ENCODE results near the gene METRN. TPM values are rescaled to one million over a fixed set of nuclear protein-coding genes. Genes with fewer than 3 reads are reported as not detected.
A peak's percentile ranks its signal among the peaks of the same experiment; 100 is the strongest.

The METRN gene
- total RNA-seq, 1 experiment from 2014 or later, result 428 TPM

DNA sequence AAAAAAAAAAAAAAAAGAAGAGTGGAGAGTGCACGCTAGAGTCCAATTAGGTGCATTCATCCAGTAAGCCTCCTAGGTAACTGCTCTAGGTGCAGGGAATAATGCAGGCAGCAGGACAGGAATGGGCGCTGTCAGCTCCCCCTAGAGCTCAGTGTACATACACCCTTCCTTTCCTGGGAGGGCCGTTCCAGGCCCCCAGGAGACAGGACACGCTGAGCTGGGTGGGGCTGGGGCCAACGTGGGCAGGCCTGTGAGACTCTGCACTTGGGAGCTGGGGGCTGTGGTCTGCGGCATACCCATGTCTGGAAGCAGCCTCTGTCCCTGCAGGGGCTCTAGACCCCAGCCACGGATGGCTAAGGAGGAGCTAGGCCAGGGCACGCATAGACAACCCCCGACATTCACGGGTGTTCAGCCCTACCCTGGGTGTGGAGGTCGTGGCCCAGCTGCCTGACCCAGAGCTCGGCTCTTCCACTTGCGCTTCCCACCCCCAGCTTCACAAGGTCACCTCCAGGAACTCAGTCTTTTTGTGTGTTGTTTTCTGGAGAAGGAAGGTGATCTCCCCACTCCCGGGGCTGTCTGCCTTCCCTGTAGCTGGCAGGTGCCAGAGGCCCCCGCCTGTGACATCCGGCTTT is 5.0 kb downstream of the METRN start:
- no peak for DNase-seq (ENCODE audit: low spot score)

DNA sequence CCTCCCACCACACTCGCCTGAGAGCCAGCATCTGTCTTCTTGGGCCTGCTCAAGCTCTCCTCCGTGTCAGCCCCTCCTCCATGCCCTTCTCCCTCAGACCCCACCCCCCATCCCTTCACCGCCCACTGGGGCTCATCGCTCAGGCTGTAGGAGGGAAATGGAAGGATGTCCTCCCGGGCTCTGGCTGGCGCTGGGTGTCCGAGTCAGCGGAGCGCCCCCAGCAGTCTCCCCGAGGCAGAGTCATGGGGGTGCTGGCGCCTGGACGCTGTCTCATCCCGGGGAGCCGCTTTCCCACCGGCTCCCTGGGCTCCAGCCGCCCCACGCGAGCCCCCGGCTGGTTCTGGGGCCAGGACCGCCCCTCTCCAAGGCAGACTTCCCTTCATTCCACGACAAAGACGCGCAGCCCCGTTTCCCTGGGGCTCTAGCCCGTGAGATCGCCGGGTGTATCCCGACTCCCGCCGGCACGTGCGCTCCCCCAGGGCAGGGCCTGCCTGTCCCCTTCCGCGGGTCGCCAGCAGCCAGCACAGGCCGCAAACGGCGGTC is 5.6 kb downstream of the METRN start:
- in situ Hi-C loops (cut with HindIII; ENCODE audit: low sequenced_read_pairs), result loop anchor here (25.0 kb wide), 1 partner anchor 142 kb away; no protein-coding TSS in a partner anchor
- peak; percentile 77 for DNase-seq (ENCODE audit: low spot score)

More for the DNA sequence above, 5.0 kb downstream of the METRN start:
- in situ Hi-C loops (cut with HindIII; ENCODE audit: low sequenced_read_pairs), result loop anchor here (10.0 to 25.0 kb wide), 2 partner anchors 142 to 255 kb away; partner anchors contain the start of gene LMF1

DNA sequence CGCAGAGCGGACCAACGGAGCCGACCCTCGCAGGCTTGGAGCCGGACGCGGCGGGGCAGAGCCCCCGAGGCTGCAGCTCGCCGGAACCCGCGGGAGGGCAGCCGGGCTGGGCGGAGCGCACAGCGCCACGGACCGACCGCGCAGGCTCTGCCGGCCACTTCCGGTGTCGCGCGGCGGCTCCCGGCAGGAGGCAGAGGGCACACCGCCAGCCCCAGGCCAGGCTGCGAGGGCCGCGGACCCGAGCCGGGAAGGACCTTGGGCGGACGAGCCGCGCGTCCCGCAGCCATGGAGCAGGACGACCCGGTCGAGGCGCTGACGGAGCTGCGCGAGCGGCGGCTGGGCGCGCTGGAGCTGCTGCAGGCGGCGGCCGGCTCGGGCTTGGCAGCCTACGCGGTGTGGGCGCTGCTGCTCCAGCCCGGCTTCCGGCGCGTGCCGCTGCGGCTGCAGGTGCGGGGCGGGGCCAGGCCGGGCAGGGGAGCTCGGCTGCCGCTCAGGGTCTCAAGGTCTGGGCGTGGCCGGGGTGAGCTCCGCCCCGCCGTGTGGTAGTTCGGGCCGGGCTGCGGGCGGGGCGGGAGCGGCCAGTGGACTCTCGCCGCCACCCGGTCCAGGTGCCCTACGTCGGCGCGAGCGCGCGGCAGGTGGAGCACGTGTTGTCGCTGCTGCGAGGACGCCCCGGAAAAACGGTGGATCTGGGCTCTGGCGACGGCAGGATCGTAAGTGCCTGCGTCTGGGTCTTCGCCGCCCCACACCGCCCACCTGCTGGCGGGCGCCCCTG is 6.3 kb downstream of the METRN start, which contains the start of gene ANTKMT:
ANTKMT (plus strand) TSS at position 157 of the 775 bp plus-strand sequence; CDS start at position 286, 129 bp downstream.
- peak; percentile 81 for DNase-seq (ENCODE audit: low spot score)
- in situ Hi-C loops (cut with HindIII; ENCODE audit: low sequenced_read_pairs), result loop anchor here (25.0 kb wide), 1 partner anchor 141 kb away; no protein-coding TSS in a partner anchor

DNA sequence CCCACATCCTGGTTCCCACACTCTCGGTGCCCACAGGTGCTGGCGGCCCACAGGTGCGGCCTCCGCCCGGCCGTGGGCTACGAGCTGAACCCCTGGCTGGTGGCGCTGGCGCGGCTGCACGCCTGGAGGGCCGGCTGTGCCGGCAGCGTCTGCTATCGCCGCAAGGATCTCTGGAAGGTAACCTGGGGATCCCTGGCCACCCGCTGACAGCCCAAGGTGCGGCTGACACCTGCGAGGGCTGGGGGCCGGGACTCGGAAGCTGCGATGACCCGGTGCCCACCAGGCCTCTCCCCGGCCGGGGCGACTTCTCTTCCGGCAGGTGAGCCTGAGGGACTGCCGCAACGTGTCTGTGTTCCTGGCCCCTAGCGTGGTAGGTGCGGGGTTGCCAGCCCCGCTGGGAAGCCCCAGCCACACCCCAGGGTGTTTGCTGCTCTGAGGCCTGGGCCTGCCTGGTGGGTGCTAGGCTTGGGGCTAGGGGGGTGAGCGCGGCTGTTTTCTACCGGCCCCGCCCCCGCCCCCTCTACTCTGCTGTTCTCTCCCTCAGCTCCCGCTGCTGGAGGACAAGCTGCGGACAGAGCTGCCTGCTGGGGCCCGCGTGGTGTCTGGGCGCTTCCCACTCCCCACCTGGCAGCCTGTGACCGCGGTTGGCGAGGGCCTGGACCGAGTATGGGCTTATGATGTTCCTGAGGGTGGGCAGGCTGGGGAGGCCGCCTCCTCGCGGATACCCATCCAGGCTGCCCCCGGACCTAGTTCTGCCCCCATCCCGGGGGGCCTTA is 7.0 kb downstream of the METRN start:
- in situ Hi-C loops (cut with HindIII; ENCODE audit: low sequenced_read_pairs), result loop anchor here (25.0 kb wide), 1 partner anchor 140 kb away; no protein-coding TSS in a partner anchor

DNA sequence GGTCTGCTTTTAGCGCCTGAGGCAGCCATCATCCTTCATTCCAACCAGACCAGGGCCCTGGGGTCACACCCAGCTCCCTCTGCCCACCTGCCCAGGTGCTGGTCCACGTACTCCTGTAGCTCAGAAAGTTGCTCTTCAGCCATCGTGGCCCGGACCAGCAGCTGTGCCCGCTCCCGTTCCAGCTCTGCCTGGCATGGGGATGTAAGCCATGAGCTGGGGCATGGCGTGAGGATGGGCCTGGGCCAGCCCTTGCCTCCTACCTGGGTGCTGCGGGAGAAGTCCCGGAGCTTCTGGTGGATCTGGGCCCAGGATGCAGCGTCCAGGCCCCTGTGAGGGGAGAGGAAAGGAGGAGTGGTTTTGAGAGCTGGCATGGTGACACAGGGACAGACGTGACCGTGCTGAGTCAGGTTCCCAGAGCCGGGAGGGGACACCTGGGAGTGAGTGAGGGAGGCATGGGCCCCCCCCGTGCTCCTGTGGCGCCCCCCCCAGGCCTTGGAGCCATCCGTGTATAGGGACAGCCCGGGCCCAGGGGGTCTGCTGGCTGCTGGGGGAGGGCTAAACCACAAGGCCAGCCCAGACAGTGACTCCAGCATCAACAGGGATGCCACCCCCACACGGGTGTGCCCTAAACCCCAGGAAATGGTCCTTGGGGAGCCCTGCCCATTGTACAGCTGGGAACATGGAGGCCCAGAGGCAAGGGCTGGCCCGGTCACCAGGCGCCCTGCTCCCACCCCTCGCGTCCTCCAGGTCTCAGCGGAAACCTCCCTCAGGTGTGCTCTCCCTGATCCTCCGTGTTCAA is 8.1 kb downstream of the METRN start:
- DNase-seq (ENCODE audit: low spot score), result peak; percentile 19
- in situ Hi-C loops (cut with HindIII; ENCODE audit: low sequenced_read_pairs), result loop anchor here (25.0 kb wide), 1 partner anchor 139 kb away; no protein-coding TSS in a partner anchor

More for the DNA sequence above, 7.0 kb downstream of the METRN start:
- peak; percentile 3 for DNase-seq (ENCODE audit: low spot score)

DNA sequence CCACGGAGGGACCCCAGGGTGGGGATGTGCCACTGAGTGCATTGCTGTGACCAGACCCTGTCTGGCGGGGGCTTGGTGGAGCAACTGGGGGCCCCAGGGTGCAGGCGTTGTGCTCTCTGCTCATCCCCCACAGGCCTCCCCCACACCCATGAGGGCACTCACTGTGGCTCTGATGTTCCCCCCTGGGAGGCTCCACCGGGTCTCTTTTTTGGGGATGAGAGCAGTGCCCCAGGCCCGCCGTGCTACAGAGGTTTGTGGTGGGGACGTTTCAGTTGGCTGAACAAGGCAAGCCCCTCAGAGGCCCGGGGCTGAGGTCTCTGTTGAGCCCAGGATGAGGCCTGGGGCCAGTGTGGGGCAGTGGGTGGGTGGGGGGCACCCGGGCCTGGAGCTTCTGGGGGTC is 8.8 kb downstream of the METRN start:
- in situ Hi-C loops (cut with HindIII; ENCODE audit: low sequenced_read_pairs), result loop anchor here (25.0 kb wide), 1 partner anchor 139 kb away; no protein-coding TSS in a partner anchor
- DNase-seq (ENCODE audit: low spot score), result no peak

DNA sequence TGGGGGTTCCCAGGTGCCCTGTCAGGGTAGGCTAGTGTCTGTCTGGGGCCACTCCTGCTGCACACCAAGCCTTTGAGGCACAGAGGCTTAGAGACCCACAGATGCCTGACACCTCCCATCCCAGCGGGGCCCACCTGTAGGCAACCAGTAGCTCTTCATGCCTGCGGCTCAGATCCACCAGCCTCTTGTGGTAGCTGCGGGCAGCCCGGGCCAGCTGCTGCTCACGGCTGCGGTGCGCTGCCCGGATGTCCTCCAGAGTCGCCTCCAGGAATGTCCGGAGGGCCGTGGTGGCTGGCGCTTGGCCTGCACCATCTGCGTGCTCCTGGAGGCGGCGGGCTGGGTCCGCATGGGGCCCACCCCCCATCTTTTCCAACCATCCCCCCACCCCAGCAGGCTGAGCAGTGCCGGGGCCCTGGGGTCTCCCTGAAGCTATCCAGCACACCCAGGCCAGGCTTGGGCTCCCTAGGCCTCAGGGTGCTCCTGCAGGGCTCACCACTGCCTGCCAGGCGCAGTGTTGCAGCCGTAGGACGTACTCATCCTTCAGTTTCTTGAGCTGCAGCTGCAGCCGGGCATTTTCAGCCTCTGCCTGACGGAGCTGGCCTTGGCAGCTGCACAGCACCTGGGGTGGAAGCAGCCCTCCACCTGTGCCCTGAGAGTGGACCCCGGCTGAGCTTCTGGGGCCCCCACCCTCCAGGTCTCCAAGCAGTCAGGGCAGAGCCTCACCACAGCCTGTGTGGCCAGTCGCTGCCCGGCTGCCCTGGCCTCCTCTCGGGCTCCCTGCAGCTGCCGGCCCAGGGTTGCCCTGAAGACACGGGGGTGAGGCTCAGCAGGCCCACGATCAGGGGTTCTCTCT is 9.5 kb downstream of the METRN start:
- DNase-seq (ENCODE audit: low spot score), result peak; percentile 29
- in situ Hi-C loops (cut with HindIII; ENCODE audit: low sequenced_read_pairs), result loop anchor here (25.0 kb wide), 1 partner anchor 138 kb away; no protein-coding TSS in a partner anchor

DNA sequence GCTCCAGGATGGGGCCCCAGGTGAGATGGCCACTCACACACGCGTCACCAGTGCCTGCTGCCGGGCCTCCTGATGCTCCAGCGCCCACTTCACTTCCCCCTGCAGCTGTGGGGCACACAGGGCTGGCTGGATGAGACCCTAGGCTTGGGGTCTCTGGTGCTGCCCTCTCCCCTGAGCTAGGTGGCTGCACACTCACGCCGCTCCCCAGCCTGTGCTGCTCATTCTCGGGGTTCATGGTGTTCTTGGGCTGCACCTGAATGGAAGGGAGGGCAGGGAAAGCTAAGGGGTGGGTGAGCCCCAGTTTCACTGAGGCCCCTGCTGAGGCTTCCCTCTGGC is 10.1 kb downstream of the METRN start:
- in situ Hi-C loops (cut with HindIII; ENCODE audit: low sequenced_read_pairs), result no loop called here
- no peak for DNase-seq (ENCODE audit: low spot score)

DNA sequence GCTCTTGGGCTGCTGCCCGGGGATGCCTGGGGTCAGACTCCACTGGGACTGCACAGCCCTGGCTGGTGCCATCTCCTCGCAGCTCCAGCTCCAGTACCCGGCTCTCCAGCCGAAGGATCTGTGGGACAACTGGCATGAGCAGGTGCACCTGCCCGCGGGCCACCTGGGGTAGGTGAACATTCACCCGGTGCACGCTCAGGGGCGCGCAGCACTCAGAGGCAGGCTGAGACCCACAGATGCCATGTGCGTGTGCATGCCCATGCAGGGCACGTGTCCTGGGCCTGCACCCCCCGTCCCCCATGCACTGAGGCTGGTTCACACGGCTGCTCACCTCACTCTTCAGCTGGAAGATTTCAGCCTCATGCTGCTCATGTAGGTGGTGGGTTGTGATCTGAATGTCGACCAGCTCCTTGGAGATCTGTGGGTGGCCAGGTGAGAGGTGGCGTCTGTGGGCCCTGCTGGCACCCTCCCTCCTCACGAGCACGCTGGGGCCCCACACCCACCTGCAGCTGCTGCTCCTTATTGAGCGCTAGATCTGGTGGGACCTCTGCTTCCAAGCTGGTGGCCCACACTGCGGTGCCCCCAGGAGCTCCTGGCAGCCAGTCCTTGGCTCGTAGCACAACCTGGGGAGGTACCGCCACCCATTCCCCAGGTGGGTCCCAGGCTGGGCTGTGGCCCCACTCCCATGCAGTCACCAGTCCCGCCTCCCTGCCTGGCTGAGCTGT is 10.7 kb downstream of the METRN start:
- DNase-seq (ENCODE audit: low spot score), result no peak
- in situ Hi-C loops (cut with HindIII; ENCODE audit: low sequenced_read_pairs), result no loop called here

DNA sequence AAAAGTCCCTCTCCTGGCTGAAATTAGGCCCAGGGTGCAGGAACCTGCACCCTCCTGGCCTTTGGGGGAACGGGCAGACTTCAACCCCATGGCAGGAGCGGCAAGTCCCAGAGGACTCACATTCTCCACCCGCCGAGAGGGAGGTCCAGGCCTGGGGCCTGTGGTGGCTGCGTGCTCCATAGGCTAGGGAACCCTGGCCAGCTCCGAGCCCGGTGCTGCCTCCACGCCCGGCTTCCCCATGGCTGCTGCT is 11.2 kb downstream of the METRN start:
- no peak for DNase-seq (ENCODE audit: low spot score)
- in situ Hi-C loops (cut with HindIII; ENCODE audit: low sequenced_read_pairs), result no loop called here

DNA sequence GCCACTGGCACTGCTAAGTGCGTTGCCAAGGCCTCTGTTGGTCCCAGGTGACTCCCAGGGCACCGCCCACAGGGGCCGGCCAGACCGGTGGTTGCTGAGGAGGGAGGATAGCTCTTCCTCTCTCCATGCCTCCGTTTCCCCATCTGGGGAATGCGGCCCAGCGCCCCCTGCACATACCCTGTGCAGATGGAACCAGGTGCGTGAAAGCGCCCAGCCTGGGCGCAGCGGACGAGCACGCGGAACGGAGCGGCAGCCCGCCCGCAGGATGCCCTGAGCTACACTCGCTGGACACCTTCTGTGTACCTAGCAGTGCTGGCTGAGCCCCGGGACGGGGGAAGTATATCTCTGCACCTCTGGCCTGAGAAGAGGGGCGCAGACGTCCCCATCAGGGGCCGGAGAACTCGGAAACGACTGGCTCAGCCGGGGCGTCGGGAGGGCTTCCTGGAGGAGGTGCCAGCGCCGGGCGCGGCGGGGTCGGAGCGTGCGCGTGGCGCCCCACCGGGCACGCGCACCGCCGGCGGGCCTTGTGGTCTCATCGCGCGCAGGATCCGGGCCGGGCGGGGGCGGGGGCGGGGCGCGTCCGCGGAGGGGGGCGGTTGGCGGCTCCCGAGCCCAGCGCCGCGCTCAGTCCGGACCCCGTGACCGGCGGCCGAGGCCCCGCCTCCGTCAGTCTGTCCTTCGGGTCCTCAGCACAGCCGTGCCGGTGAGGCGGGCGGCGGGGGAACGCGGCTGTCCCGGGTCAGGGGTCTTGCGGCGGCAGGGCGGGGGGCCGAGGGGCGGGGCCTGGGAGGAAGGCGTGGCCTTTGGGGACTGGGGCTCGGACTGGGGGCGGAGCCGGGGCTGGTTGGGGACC is 11.7 kb downstream of the METRN start, which contains the start of the genes CCDC78 and HAGHL:
CCDC78 (minus strand) TSS at position 6 of the 853 bp plus-strand sequence. CDS start 76 bp downstream, outside the sequence.
HAGHL (plus strand) TSS at position 669 of the 853 bp plus-strand sequence. CDS start 404 bp downstream, outside the sequence.
- DNase-seq (ENCODE audit: low spot score), result peak; percentile 45

DNA sequence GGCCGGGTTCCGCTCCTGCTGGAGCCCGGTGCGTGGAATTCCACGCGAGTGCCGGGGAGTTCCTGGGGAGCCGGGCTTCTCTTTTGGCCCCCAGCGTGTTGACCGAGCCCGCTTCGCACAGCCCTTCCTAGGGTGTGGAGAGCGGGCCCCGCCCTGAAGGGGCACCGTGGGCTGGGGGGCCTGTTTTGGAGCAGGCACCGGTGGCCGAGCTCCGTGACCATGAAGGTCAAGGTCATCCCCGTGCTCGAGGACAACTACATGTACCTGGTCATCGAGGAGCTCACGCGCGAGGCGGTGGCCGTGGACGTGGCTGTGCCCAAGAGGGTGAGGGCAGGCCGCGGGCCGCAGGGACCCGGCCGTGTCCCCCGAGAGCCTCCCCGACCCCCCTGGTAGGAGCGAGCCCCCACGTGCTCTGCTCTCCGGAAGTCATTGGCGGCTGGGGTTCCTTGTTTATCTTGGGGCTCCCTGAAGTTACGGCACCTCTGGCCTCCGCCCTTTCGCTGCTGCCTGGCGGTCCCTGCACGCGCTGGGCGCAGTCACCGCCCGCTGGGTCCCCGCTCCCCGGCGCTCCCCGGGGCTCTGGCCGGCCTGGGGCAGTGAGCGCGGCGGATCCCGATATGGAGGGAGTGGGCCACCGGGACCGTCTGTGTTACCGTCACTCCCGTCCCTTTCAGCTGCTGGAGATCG is 12.5 kb downstream of the METRN start:
- no peak for DNase-seq (ENCODE audit: low spot score)
- in situ Hi-C loops (cut with HindIII; ENCODE audit: low sequenced_read_pairs), result no loop called here

More for the DNA sequence above, 11.7 kb downstream of the METRN start, which contains the start of the genes CCDC78 and HAGHL:
- in situ Hi-C loops (cut with HindIII; ENCODE audit: low sequenced_read_pairs), result no loop called here

DNA sequence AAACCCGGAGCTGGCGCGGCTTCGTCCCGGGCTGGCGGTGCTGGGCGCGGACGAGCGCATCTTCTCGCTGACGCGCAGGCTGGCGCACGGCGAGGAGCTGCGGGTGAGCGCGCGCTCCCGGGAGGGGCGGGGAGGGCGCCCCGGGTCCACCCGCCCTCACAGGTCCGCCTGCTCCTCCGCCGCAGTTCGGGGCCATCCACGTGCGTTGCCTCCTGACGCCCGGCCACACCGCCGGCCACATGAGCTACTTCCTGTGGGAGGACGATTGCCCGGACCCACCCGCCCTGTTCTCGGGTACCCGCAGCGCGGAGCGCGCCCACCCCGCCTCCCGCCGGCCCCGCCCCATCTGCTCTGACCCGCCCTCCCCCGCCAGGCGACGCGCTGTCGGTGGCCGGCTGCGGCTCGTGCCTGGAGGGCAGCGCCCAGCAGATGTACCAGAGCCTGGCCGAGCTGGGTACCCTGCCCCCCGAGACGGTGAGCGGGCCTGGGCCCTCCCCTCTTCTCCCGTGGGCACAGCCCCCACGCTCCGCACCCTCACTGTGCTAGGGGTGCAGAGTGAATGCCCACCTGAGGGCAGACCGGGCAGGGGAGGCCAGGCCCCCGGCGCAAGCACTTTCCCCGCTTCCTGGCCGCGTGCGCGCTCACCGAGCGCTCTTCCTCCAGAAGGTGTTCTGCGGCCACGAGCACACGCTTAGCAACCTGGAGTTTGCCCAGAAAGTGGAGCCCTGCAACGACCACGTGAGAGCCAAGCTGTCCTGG is 13.4 kb downstream of the METRN start:
- peak; percentile 81 for DNase-seq (ENCODE audit: low spot score)
- in situ Hi-C loops (cut with HindIII; ENCODE audit: low sequenced_read_pairs), result no loop called here

DNA sequence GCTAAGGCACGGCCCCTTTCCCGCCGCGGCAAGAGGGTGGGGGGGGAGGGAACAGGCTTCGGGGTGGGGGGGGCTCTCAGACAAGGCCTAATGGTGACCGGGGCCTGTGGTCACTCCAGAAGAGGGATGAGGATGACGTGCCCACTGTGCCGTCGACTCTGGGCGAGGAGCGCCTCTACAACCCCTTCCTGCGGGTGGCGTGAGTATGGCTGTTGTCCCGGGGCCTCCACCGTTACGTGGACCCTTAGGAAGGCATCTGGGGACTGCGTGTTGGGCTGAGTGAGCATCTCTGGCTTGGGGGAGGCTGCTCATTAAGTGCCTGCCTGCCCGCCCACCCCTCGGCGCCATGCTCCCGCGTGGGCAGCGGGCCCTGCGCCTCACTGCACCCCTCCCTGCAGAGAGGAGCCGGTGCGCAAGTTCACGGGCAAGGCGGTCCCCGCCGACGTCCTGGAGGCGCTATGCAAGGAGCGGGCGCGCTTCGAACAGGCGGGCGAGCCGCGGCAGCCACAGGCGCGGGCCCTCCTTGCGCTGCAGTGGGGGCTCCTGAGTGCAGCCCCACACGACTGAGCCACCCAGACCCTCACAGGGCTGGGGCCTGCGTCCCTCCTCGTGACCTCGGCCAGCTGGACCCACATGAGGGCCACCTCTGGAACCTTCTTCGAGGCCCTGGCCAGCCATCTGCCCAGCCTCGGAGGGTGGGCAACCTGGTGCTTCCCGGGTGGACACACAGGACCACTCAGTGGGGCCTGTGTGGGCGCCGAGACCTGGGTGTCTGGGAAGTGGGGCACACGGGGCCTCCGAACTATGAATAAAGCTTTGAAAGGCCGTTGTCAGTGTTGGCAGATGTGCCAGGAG is 14.2 kb downstream of the METRN start:
- DNase-seq (ENCODE audit: low spot score), result no peak
- in situ Hi-C loops (cut with HindIII; ENCODE audit: low sequenced_read_pairs), result no loop called here

Data from G401 (cell line).